ENCODE results near the gene TSPAN19. TPM values are rescaled to one million over a fixed set of nuclear protein-coding genes. Genes with fewer than 3 reads are reported as not detected.
A peak's percentile ranks its signal among the peaks of the same experiment; 100 is the strongest.
"Not testable (repeated sequence)": the region's sequence is repeated elsewhere in the genome, so short reads cannot be mapped to it uniquely, and the experiment has no call there.

The TSPAN19 gene
- polyA plus RNA-seq, 1 donor from 2014 or later = not detected

DNA sequence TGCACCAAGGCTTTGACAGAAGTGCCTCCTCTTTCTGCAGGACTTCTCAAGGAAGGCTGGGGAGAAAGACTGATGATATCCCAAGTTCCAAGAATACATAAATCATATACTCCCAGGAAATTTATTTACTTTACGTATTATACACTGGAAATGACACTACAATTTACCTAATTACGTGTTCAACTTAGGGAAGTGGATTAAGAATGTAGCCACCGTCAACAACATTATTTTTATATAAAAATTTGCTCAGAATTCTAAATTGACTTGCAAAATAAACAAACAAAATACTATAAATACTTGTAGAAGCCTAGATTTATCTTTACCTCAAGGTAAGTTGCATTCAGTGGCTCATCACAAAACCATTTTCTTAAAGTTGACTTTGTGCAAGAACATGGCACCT, 18.9 kb downstream of the TSPAN19 start:
- Mint-ChIP-seq H3K27ac (no peak overlapping the region), H3K9me3 (no peaks in the 10 kb centered on the region), H3K27me3 (no peaks in the 10 kb centered on the region), H3K4me1 (no peaks in the 10 kb centered on the region), H3K4me3 (no peak overlapping the region), H3K36me3 (no peaks in the 10 kb centered on the region)

DNA sequence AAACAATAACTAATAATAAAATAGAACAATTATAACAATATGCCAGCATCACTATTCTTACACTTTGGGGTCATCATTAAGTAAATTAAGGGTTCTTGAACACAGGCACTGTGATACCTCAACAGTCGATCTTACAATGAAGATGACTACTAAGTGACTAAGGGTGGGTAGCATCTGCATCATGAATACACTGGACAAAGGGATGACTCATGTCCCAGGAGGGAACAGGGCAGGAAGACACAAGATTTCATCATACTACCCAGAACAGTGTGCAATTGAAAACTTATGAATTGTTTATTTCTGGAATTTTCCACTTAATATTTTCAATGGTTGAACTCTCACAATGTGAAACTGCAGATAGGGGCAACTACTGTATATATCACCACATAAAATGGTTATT, 19.7 kb downstream of the TSPAN19 start:
- H3K27ac Mint-ChIP-seq = no peak overlapping the region
- no peaks in the 10 kb centered on the region for H3K4me1 Mint-ChIP-seq
- H3K4me3 Mint-ChIP-seq = no peak overlapping the region
- H3K27me3 Mint-ChIP-seq = no peaks in the 10 kb centered on the region
- H3K9me3 Mint-ChIP-seq = no peaks in the 10 kb centered on the region
- H3K36me3 Mint-ChIP-seq = no peaks in the 10 kb centered on the region

DNA sequence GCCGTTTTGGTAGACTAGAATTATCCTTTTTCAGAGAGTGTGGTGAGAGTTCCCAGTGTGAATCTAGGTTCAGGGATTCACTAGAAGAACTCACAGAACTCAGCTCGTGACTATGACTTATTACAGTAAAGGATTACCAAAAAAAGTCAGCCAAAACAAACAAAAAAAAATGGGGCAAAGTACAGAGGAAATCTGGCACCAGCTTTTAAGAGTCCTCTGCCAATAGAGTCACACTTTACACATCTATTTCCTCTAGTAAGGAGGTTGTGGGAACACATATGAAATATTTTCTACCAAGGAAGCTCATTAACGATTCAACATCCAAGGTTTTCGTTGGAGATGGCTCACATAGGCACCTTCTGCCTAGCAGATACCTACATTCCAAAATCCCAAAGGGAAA, 28.2 kb downstream of the TSPAN19 start:
- no peaks in the 10 kb centered on the region for H3K36me3 Mint-ChIP-seq
- no peaks in the 10 kb centered on the region for H3K27me3 Mint-ChIP-seq
- H3K4me3 Mint-ChIP-seq = no peak overlapping the region
- H3K9me3 Mint-ChIP-seq = no peaks in the 10 kb centered on the region
- H3K4me1 Mint-ChIP-seq = no peaks in the 10 kb centered on the region
- H3K27ac Mint-ChIP-seq = no peak overlapping the region

DNA sequence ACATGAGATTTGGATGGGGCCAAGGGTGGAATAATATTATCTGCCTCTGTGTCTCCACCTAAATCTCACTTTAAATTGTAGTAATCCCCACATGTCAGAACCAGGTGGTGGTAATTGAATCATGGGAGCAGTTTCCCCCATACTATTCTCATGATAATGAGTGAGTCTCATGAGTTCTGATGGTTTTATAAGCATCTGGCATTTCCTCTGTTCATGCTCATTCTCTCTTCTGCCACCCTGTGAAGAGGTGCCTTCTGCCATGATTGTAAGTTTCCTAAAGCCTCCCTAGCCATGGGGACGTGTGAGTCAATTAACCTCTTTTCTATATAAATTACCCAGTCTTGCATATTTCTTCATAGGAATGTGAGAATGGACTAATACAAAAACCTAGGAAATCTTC, 29.9 kb downstream of the TSPAN19 start:
- no peaks in the 10 kb centered on the region for H3K36me3 Mint-ChIP-seq
- no peaks in the 10 kb centered on the region for H3K27me3 Mint-ChIP-seq
- no peak overlapping the region for H3K27ac Mint-ChIP-seq
- H3K9me3 Mint-ChIP-seq = no peaks in the 10 kb centered on the region
- H3K4me1 Mint-ChIP-seq = no peaks in the 10 kb centered on the region
- no peak overlapping the region for H3K4me3 Mint-ChIP-seq

DNA sequence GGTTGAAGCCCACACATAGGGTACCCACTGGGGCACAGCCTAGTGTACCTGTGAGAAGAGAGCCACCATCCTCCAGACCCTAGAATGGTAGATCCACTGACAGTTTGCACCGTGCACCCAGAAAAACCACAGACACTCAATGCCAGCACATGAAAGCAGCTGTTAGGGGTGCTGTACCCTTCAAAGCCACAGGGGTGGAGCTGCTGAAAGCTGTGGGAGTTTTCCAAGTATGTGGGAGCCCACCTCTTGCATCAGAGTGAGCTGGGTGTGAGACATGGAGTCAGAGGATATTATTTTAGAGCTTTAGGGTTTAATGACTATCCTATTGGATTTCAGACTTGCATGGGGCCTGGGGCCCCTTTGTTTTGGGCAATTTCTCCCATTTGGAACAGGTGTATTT, 30.5 kb downstream of the TSPAN19 start:
- no peaks in the 10 kb centered on the region for H3K27me3 Mint-ChIP-seq
- no peak overlapping the region for H3K4me3 Mint-ChIP-seq
- H3K36me3 Mint-ChIP-seq = no peaks in the 10 kb centered on the region
- no peak overlapping the region for H3K27ac Mint-ChIP-seq
- H3K4me1 Mint-ChIP-seq = no peaks in the 10 kb centered on the region
- H3K9me3 Mint-ChIP-seq = no peaks in the 10 kb centered on the region

DNA sequence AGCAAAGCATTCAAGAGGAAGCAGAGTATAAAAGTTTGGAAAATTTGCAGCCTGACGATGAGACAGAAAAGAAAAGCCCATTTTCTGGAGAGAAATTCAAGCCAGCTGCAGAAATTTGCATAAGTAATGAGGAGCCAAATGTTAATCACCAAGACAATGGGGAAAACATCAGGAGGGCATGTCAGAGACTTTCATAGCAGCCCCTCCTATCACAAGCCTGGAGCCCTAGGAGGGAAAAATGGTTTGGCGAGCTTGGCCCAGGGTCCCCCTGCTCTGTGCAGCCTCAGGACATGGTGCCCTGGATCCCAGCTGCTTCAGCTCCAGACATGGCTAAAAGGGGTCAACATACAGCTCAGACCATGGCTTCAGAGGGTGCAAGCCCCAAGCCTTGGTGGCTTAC, 31.0 kb downstream of the TSPAN19 start:
- not testable (repeated sequence) for H3K9me3 Mint-ChIP-seq, H3K4me3 Mint-ChIP-seq, H3K4me1 Mint-ChIP-seq, H3K27me3 Mint-ChIP-seq, H3K27ac Mint-ChIP-seq, H3K36me3 Mint-ChIP-seq

DNA sequence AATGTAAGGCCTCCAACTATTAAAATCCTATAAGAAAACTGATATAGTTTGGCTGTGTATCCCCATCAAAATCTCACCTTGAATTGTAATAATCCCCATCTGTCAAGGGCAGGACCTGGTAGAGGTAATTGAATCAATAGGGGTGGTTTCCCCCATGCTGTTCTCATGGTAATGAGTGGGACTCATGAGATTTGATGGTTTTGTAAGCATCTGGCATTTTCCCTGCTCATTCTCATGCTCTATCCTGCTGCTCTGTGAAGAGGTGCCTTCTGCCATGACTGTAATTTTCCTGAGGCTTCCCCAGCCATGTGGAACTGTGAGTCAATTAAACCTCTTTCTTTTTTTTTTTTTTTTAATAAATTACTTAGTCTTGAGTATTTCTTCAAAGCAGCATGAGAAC, 31.9 kb downstream of the TSPAN19 start:
- Mint-ChIP-seq H3K4me3 (no peak overlapping the region), H3K27me3 (no peaks in the 10 kb centered on the region), H3K9me3 (no peaks in the 10 kb centered on the region), H3K4me1 (no peaks in the 10 kb centered on the region), H3K27ac (no peak overlapping the region), H3K36me3 (no peaks in the 10 kb centered on the region)

DNA sequence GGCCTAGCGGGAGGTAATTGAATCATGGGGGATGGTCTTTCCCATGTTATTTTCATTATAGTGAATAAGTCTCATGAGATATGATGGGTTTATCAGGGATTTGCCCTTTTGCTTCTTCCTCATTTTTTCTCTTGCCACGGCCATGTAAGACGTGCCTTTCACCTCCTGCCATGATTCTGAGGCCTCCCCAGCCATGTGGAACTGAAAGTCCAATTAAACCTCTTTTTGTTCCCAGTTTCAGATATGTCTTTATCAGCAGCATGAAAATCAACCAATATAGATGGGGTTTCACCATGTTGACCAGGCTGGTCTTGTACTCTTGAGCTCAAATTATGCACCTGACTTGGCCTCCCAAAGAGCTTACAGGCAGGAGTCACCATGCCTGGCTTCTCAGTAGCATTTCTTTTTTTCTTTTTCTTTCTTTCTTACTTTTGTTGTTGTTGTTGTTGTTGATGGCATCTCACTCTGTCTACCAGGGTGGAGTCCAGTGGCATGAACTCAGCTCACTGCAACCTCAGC, 33.2 kb downstream of the TSPAN19 start:
- Mint-ChIP-seq H3K4me1 (no peaks in the 10 kb centered on the region), H3K4me3 (no peak overlapping the region), H3K36me3 (no peaks in the 10 kb centered on the region), H3K9me3 (no peaks in the 10 kb centered on the region), H3K27ac (no peak overlapping the region), H3K27me3 (no peaks in the 10 kb centered on the region)

DNA sequence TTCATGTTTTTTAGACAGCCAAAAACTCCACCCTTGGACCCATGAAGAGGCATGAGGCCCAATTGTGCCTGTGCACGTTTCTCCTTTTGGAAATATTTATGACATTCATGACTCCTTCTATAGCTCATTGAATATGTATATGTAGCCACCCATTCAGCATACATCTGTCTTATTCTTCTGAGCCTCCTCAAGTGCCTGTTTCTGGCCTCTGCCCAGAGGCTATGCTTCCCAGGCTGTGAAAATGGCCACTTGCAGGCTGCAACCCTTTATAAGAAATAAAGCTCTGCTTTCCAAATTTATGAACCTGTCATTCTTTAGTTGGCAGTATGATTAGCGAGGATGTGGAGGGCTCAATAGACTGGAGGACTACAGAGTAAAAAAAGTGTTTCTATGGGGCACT, 35.3 kb downstream of the TSPAN19 start:
- Mint-ChIP-seq H3K4me3 (no peak overlapping the region), H3K9me3 (no peaks in the 10 kb centered on the region), H3K27ac (no peak overlapping the region), H3K4me1 (peaks cover 0 to 2% (median 0%) of the 10 kb centered on the region in 3 donors), H3K36me3 (no peaks in the 10 kb centered on the region), H3K27me3 (no peaks in the 10 kb centered on the region)

DNA sequence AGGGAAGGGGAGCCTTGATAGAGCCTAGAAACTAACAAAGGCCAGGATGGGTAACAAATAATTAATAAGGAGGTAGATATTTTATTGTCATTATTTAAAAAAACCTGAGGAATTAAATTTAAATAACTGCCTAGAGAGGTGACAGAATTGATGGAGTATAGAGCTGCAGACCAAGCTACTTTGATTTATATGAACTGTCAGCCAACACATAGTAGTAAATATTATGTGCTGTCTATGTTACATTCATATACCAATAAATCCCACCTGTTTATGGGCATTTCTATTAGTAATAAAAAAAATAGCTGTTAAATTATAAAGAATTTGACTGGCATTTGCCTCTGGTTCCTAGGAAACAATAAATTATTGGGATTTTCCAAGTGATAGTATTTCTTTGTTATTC, 37.7 kb downstream of the TSPAN19 start:
- Mint-ChIP-seq H3K36me3 (no peaks in the 10 kb centered on the region), H3K4me3 (no peak overlapping the region), H3K4me1 (peaks cover 0 to 2% (median 0%) of the 10 kb centered on the region in 3 donors), H3K27me3 (no peaks in the 10 kb centered on the region), H3K27ac (no peak overlapping the region), H3K9me3 (no peaks in the 10 kb centered on the region)

DNA sequence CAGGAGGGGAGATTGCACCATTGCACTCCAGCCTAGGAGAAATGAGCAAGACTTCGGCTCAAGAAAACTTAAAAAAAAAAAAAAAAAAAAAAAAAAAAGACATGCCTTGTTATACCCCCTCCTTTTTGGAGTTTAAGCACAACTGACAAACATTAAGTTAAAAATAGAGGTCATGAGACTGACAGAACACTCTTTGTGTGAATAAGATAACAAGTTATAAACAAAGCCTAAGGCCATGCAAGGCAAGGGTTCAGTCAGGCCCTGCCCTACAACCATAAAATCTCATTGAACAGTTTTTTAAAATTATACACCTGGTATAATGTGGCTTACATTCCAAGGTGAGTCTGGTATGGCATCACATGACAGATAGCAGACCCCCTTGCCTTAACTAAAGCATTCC, 39.3 kb downstream of the TSPAN19 start:
- no peak overlapping the region for H3K4me3 Mint-ChIP-seq
- H3K9me3 Mint-ChIP-seq = no peaks in the 10 kb centered on the region
- H3K27ac Mint-ChIP-seq = no peak overlapping the region
- H3K27me3 Mint-ChIP-seq = no peaks in the 10 kb centered on the region
- H3K4me1 Mint-ChIP-seq = peaks cover 0 to 2% (median 0%) of the 10 kb centered on the region in 3 donors
- no peaks in the 10 kb centered on the region for H3K36me3 Mint-ChIP-seq

DNA sequence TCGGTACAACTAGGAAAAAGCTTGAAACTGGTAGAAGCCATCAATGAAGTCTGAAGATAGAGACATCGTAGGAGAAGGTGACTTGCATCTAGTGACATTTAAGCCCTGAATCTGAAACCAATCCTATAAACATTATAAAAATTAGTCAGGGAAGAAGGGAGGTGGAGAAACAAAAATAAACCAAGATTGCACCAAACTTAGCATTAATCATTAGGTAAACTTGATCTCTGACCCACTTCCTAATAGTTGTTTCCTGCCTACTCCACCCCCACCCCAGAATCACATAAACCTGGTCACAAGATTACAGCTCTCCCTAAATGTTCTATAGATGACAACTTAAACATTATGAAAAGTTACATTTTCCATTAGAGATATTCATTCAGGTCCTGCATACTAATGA, 40.4 kb downstream of the TSPAN19 start:
- no peak overlapping the region for H3K27ac Mint-ChIP-seq
- no peak overlapping the region for H3K4me3 Mint-ChIP-seq
- H3K4me1 Mint-ChIP-seq = peaks cover 0 to 2% (median 0%) of the 10 kb centered on the region in 3 donors
- no peaks in the 10 kb centered on the region for H3K27me3 Mint-ChIP-seq
- H3K9me3 Mint-ChIP-seq = no peaks in the 10 kb centered on the region
- no peaks in the 10 kb centered on the region for H3K36me3 Mint-ChIP-seq

DNA sequence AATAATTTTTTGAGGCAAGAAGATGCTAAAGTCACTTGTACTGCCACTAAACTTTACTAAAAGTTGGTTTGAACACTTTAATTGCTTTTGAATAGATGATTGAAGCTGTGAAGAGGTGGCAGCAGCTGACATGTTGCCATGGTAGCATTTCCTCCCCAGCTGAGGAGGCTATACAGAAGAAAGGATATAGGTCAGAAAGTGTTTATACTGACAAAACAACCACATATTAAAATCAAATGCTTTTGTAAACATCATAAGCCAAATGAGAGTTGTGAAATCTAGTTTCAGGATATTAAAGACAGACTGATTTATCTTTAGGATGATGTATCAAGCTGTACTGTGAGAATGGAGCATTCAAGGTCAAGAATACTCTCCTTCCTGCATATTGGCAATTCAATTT, 41.7 kb downstream of the TSPAN19 start:
- no peak overlapping the region for H3K4me3 Mint-ChIP-seq
- H3K4me1 Mint-ChIP-seq = peaks cover 0 to 2% (median 0%) of the 10 kb centered on the region in 3 donors
- no peak overlapping the region for H3K27ac Mint-ChIP-seq
- no peaks in the 10 kb centered on the region for H3K36me3 Mint-ChIP-seq
- no peaks in the 10 kb centered on the region for H3K27me3 Mint-ChIP-seq
- no peaks in the 10 kb centered on the region for H3K9me3 Mint-ChIP-seq

DNA sequence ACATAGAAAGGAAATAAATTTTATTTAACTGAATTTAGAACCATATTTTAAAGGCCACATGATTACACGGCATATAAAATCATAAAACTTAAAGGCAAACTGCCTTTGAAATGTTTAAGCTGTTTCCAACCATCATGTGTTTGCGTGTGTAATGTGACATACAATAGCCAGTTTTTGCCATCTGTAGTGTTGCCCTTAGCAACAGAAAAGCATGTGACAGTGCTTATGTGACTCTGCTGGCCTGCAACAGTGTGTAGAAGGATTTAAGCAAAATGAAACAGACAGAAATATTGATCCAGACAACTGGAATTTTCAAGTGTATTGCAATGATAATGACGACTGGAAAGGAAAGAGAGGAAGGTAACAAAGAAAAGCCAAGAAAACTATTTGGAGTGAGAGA, 49.5 kb downstream of the TSPAN19 start:
- no peaks in the 10 kb centered on the region for H3K36me3 Mint-ChIP-seq
- H3K27ac Mint-ChIP-seq = no peak overlapping the region
- no peaks in the 10 kb centered on the region for H3K27me3 Mint-ChIP-seq
- no peak overlapping the region for H3K4me3 Mint-ChIP-seq
- H3K9me3 Mint-ChIP-seq = no peaks in the 10 kb centered on the region
- no peaks in the 10 kb centered on the region for H3K4me1 Mint-ChIP-seq

DNA sequence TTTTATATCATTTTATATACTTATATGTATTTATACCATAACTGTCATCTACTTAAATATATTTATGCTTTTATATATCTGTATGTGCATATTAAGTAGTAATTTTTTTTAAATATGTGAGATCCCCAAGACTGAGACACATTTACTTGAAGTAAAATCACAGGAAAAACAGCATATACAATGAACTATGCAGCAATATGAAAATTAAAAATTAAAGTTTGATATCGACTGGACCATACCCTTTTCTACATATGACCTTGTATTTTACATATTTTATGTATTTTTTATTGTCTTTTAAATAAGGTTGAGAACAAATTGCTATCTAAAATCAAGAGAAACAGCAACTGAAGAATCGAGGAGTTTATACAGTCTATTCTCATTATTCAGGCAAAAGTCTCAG, 50.0 kb downstream of the TSPAN19 start:
- H3K9me3 Mint-ChIP-seq = no peaks in the 10 kb centered on the region

DNA sequence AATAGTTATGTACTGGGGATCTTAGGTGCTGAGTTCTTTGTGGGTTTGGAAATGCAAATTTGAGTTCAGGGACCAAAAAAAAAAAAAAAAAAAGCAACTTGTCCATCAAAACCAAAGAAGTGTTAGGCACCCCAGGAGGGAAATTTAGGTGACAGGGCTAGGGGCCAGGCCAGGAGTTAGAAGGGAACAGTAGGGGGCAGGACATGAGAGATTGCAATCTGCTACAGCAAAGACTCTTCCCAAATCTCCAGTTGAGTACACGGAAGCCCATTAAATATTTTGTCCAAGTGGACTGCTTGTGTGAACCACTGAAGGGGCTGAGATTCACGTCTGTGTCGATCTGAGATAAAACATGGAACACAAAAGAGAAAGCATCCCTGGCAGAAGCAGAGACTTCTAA, 52.8 kb downstream of the TSPAN19 start:
- no peaks in the 10 kb centered on the region for H3K9me3 Mint-ChIP-seq
- no peak overlapping the region for H3K27ac Mint-ChIP-seq
- H3K4me3 Mint-ChIP-seq = peak overlapping the region in 1 of 4 donors; percentile 41
- H3K36me3 Mint-ChIP-seq = no peaks in the 10 kb centered on the region
- no peaks in the 10 kb centered on the region for H3K27me3 Mint-ChIP-seq
- no peaks in the 10 kb centered on the region for H3K4me1 Mint-ChIP-seq

More for the DNA sequence above, 50.0 kb downstream of the TSPAN19 start:
- no peaks in the 10 kb centered on the region for H3K27me3 Mint-ChIP-seq
- no peaks in the 10 kb centered on the region for H3K36me3 Mint-ChIP-seq
- no peak overlapping the region for H3K27ac Mint-ChIP-seq
- H3K4me3 Mint-ChIP-seq = no peak overlapping the region
- no peaks in the 10 kb centered on the region for H3K4me1 Mint-ChIP-seq

DNA sequence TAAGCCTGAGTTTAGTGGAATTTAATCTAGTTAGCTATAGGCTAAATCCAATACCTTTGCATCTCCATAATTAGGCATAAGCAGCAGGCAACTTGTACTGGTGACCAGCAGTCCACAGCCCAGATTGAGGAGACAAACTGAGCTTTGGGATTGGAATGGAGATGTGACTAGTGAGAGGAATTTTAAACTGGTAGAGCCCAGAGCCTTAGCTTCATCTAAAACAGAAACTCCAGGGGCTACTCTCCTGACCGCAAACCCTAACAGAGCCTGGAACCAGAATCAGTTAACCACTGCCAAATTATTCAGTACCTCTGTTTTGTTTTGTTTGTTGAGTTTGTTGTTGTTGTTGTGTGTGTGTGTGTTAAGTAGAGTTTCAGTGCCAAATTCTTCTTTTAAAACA, 53.2 kb downstream of the TSPAN19 start:
- H3K27ac Mint-ChIP-seq = no peak overlapping the region
- no peaks in the 10 kb centered on the region for H3K9me3 Mint-ChIP-seq
- no peaks in the 10 kb centered on the region for H3K36me3 Mint-ChIP-seq
- no peaks in the 10 kb centered on the region for H3K27me3 Mint-ChIP-seq
- no peak overlapping the region for H3K4me3 Mint-ChIP-seq
- H3K4me1 Mint-ChIP-seq = no peaks in the 10 kb centered on the region

All from IgD-negative memory B cell (primary cell).